A673 (cell line): ENCODE data around the gene ZIC4. TPM values are rescaled to one million over a fixed set of nuclear protein-coding genes. Genes with fewer than 3 reads are reported as not detected.

Experiments
- BruUV-seq: library from RNA; stranded (reverse); fragments of 400-500 nt; replicated peaks from 2 replicates; lab custom pipeline; 2021; lab: Mats Ljungman, UMichigan
- CTCF ChIA-PET: fragments of 300-600 bp; sonication (Branson Sonifier 250); formaldehyde crosslinking; loops from one replicate; lab custom pipeline; 2022; ENCODE audit warnings: antibody characterized with exemption; lab: Charles Lee
- POLR2A ChIA-PET: fragments of 300-600 bp; sonication (Branson Sonifier 250); formaldehyde crosslinking; loops from one replicate; lab custom pipeline; 2022; ENCODE audit warnings: antibody characterized with exemption; ENCODE audit not compliant: low non-redundant PET; lab: Charles Lee
- DNase-seq: peaks from one replicate; pipeline ENCODE4 v3.0.0-alpha.2; 2015; ENCODE audit warnings: low spot score
- H3K27ac ChIP-seq: fragments of 200-600 bp; sonication (generic); 2 replicates; pipeline ENCODE4 v1.5.1; 2016; ENCODE audit warnings: mixed run types, low read depth, mild to moderate bottlenecking, mixed read lengths, antibody characterized with exemption, low read length; ENCODE audit not compliant: poor library complexity, severe bottlenecking
- H3K27me3 ChIP-seq: fragments of 200-600 bp; sonication (generic); replicated peaks from 2 replicates; pipeline ENCODE4 v1.6.1; 2017; ENCODE audit warnings: mixed run types, low read depth, mild to moderate bottlenecking, mixed read lengths, antibody characterized with exemption, low read length; ENCODE audit not compliant: insufficient read depth, poor library complexity
- H3K36me3 ChIP-seq: fragments of 200-600 bp; sonication (generic); 2 replicates; pipeline ENCODE4 v1.6.1; 2016; ENCODE audit warnings: mixed run types, mild to moderate bottlenecking, mixed read lengths, antibody characterized with exemption, low read length; ENCODE audit not compliant: insufficient read depth, poor library complexity, severe bottlenecking
- H3K4me1 ChIP-seq: fragments of 200-600 bp; sonication (generic); 2 replicates; pipeline ENCODE4 v1.6.1; 2017; ENCODE audit warnings: mixed run types, mild to moderate bottlenecking, mixed read lengths, antibody characterized with exemption, low read length; ENCODE audit not compliant: insufficient read depth, poor library complexity, severe bottlenecking
- H3K4me3 ChIP-seq: fragments of 200-600 bp; sonication (generic); 2 replicates; pipeline ENCODE4 v1.5.1; 2016; ENCODE audit warnings: low read depth, mixed run types, mild to moderate bottlenecking, mixed read lengths, low read length; ENCODE audit not compliant: poor library complexity, severe bottlenecking
- H3K9me3 ChIP-seq: fragments of 200-600 bp; sonication (generic); 2 replicates; pipeline ENCODE4 v1.6.1; 2016; ENCODE audit warnings: mixed run types, low read depth, mild to moderate bottlenecking, mixed read lengths, antibody characterized with exemption, low read length; ENCODE audit not compliant: poor library complexity, severe bottlenecking
- CTCF ChIP-seq: fragments of 300-800, 200-600 bp; sonication (generic); conservative IDR thresholded peaks from 2 replicates; pipeline ENCODE4 v1.5.1; 2017; ENCODE audit warnings: low read depth, mild to moderate bottlenecking, antibody characterized with exemption, low read length, moderate library complexity, mixed read lengths
- EZH2 ChIP-seq: fragments of 200-600 bp; sonication (generic); IDR thresholded peaks from 2 replicates; pipeline ENCODE4 v1.6.1; 2017; ENCODE audit warnings: borderline replicate concordance, low read depth, mild to moderate bottlenecking, mixed read lengths, antibody characterized with exemption, low read length; ENCODE audit not compliant: poor library complexity, severe bottlenecking
- intact Hi-C: fragments of 100-400 bp; cut with micrococcal nuclease; formaldehyde crosslinking; loops from one replicate; pipeline ENCODE4 v1.10.0; 2022; ENCODE audit not compliant: unreplicated experiment
- total RNA-seq: library from RNA; stranded (reverse); gene quantifications from 2 replicates; pipeline ENCODE4 v1.2.3, GENCODE V29; 2021

The ZIC4 gene
- total RNA-seq, 1 experiment from 2014 or later = 0.47 TPM

DNA sequence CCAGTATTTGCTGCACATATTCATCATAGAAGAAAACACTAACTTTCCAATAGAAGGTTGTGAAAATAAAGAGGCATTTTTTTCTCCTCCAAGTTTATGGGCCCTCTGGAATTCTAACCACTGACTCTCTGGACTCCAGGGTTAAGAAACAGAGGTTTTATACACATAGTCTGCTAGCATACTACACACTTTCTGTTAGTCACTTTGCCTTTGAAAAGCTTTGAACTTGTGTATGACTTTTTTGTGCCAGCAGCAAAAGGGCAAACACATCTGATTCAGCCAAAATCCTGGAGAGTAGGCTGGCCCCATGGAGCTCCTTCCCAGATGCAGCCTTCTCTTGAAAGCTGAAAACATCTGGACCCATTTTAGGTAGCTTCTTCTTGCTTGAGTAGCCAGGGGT, 6.2 kb downstream of the ZIC4 start:
- TF ChIP-seq CTCF (no peak), EZH2 (no peak)
- CTCF ChIA-PET = interaction anchor here (1.5 kb wide), 1 partner anchor 16 kb away, joined by 10 read pairs; no protein-coding TSS in a partner anchor
- peaks cover 78% of the 10 kb centered on the region for H3K27me3 ChIP-seq
- H3K9me3 ChIP-seq = no peaks in the 10 kb centered on the region
- intact Hi-C loops = no loop called here
- H3K4me1 ChIP-seq = no peaks in the 10 kb centered on the region
- POLR2A ChIA-PET = no interaction called here
- no peak overlapping the region for H3K4me3 ChIP-seq
- no peak overlapping the region for H3K27ac ChIP-seq
- DNase-seq = no peak
- no TSS peak for BruUV-seq
- no peaks in the 10 kb centered on the region for H3K36me3 ChIP-seq

DNA sequence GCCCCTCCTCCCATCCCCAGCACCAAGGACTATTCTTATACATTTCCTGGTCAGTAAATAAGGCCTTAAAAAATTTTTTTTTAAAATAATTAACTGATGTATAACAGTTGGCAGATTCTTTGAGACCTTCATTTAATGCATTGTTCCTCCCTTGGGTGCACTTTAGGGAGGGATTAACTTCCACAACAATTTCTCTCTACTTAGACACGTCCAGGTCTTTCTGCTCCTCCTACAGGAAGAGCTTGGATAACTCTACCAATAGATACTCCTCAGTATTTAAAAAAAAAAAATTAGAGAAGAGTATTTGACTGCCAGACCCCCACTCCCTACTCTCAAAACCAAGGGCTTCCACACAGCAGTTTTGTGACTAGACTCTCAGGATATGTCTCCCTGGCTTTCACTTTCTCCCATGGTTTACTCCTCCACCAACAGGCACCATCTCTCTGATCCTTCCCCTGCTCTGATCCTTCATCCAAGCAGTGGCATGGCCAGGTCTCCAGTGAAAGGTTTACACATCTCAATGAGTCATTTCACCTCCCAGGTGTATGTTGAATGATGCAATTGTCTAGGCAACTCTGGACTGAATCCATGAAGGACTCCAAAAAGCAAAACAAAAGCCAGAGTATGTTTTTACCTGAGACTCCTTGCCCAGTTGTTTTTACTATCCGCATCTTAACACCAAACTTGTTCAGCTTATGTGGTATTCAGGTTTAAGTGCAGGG, 7.4 kb downstream of the ZIC4 start:
- TF ChIP-seq CTCF = no peak
- Histone ChIP-seq H3K27ac (no peak overlapping the region), H3K9me3 (no peaks in the 10 kb centered on the region), H3K4me3 (no peak overlapping the region), H3K27me3 (peaks cover 78% of the 10 kb centered on the region), H3K36me3 (no peaks in the 10 kb centered on the region), H3K4me1 (no peaks in the 10 kb centered on the region)
- DNase-seq = no peak
- ChIA-PET CTCF (interaction anchor here (0.6 kb wide), 2 partner anchors 166 to 212 kb away, joined by 4 to 12 read pairs; no protein-coding TSS in a partner anchor), POLR2A (no interaction called here)
- intact Hi-C loops = no loop called here
- BruUV-seq = no TSS peak

DNA sequence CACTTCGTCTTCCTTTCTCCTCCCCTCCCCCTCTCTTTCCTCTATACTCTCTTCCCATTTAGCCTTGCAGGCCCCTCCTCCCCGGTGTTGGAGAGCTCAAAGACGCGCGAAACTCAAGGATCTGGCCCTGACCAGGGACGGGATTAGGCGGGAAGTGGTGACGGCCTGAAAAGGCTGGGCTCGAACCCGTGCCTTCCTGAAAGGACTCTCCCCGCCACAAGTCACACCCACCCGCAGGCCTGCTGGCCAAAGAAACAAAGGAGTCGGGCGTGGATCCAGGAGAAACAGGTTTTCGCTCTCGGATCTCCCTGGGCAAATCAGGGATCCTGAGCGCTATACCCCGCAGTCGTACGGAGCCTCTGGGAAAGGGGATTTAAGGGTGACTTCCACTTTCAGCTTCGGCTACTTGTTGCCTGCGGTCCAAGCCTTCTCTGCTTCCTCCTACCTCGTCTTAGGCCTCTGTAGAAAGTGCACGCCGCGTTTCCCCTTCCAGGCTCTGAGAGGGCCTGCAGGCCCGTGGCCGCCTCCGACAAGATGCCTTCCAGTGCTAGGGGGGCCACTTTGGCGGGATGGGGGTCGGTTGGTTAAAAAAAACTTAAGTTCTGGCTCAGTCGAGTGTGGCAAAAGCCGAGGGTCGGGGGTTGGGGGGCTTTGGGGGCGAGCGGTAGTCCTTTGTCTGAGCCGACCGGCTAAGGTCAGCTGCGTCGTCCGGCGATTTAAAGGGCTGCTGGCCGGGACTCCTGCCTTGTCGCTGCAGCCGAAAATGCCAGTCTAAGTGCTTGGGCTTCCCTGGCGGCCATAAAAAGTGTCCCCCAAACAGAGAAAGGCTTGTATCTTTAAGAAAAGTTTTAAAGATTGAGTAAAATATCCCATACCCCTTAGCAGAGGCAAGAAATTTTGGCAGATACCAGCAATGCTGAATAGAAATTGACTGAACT, 8.2 kb downstream of the ZIC4 start:
- no peaks in the 10 kb centered on the region for H3K36me3 ChIP-seq
- CTCF ChIA-PET = no interaction called here
- H3K4me1 ChIP-seq = no peaks in the 10 kb centered on the region
- no peak overlapping the region for H3K4me3 ChIP-seq
- no TSS peak for BruUV-seq
- H3K27ac ChIP-seq = no peak overlapping the region
- peaks cover 78% of the 10 kb centered on the region for H3K27me3 ChIP-seq
- no peak for DNase-seq
- POLR2A ChIA-PET = no interaction called here
- intact Hi-C loops = no loop called here
- no peaks in the 10 kb centered on the region for H3K9me3 ChIP-seq
- TF ChIP-seq EZH2 (no peak), CTCF (no peak)
